ENCODE data around the gene METTL26.
"Not testable (repeated sequence)": the region's sequence is repeated elsewhere in the genome, so short reads cannot be mapped to it uniquely, and the experiment has no call there.

The METTL26 gene

GRCh38 chr16:624526-625070 is 11.5 kb downstream of the METTL26 start:
- DNase-seq = no peak

DNA sequence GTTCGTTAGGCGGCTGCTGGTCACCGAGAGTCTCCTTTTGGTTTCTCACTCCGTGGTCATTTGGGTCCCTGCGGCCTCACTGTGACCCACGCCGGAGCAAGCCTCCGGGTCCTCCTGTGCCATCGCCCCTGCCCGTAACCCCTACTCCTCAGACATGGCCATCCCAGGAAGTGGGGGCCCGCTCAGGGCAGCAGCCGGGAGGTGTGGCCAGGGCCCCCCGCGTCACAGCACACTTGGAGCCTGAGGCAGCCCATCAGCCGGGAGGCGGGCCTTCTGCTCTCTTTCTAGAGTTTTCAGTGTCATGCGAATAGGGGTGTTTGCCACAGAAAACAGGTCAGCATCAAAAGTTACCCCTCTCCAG is 13.2 kb downstream of the METTL26 start:
- DNase-seq = no peak

DNA sequence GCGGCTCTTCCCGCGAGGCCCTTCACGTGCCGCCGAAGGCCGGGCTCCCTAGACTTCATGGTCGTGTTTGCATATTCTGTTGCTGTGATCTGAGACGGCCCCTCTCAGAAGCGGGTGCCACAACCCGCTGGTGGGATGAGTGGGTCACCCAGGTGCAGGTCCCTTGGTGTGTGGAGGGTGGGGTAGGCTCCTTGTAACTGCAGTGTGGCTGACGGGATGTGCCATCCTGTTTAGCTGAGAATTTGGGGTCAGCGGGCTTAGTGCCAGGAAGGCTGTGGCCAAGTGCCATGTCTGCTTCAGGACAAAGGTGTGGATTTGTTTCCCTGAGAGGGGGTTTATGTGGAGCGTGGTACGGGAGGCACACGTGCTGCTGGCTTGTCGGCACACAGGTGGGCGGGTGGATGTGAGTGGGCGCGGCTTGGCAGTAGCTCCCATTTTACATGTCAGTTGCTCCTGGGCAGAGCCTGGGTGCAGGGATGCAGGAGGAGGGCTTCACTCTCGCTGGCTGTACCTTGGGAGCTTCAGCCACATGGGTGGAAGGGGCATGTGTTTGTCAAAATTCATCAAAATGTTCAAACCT is 14.5 kb downstream of the METTL26 start:
- peak; percentile 46 for DNase-seq

- no peak for DNase-seq
Measured at GRCh38 chr16:620700-621525, 15.2 kb downstream of the METTL26 start.

GRCh38 chr16:619476-620100 is 16.5 kb downstream of the METTL26 start:
- DNase-seq = no peak

GRCh38 chr16:617855-618254 is 18.2 kb downstream of the METTL26 start:
- peak; percentile 58 for DNase-seq

DNA sequence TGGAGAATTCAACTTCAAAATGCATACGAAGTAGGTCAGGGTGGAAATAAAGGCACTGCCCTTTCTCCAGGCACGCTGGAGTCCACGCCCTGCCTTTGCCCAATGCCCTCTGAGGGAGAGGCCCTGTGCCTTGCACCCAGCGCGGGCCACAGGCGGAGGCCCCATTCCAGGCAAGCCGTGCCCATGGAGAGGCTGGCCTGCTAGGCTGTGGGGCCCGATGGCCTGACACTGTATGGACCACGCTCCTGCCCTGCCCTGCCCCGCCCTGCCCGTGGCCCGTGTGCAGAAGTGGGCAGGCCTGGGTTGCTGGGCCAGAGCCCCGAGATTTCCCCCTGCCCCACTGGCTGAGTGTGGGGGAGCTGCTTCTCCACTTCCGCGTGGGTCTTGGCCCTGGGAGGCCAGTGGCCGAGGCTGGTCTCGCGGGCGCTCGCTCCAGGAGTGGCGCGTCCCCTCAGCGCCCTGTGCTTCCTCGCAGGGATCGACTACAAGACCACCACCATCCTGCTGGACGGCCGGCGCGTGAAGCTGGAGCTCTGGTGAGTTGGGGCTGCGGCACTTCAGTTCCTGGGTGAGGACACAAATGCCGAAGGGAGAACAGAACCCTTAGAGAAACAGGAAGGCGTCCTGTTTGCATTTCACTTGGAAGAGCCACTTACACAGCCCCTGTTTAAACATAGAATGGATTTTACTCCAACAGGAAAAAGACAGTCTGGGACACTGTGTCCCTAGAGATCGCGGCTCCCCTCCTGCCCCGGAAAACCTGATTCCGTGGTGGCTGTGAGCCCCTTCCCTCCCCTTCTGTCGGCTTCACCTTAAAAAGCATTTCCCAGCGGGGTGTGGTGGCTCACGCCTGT is 19.1 kb downstream of the METTL26 start:
- peak; percentile 80 for DNase-seq

DNA sequence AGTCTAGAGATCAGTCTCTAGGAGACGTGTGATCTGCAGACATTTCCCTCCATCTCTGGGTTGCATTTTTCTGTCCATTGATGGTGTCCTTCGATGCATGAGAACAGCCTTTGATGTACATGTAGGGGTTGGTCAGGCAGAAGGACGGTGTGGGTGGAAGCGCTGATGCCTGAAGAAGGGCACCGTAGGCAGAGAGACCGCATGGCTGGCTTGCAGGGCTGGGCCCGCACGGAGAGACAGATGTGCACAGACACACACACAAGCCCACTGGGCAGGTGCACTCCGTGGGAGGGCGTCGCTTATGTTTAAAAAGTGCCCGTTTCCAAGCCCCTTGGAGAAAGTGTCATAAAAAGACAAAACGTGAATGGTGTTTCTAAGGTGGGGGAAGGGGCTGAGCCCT is 21.0 kb downstream of the METTL26 start:
- no peak for DNase-seq

GRCh38 chr16:610513-611381 is 25.4 kb downstream of the METTL26 start:
- DNase-seq = peak; percentile 24

DNA sequence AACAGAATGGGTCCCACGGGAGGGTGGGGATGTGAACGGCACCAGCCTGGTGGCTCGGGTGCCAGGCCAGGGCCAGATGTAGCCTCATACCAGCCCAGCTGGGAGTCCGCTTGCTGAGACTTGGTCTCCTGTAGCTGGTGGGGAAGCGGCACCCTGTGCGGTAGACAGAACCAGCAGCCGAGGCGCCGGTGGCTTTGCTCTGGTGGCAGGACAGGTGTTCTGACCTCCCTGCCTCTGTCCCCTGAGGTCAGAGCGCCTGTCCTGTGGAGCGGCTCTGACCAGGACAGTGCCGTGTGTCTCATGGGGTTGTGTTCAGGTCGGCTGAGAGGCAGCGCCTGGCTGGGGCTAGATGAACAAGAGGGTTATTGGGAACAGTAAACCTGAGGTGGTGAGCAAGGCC is 26.1 kb downstream of the METTL26 start:
- DNase-seq = no peak

DNA sequence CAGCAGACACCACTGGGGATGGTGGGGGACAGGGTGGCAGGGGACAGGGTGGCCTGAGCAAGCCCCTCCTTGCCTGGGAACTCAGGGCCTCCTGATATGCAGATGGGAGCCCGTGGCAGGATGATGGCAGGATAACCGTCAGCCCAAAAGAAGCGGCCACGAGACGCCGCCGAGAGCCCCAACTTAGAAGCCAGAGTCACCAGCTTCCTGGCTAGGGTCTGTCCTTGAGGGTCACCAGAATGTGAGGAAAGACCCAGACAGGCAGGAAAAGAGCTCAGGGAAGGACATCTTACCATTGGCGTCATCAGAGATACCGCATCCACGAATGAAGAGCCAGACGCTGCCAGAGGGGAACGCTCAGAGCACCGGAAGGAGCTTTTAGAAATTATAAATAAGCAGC is 26.8 kb downstream of the METTL26 start:
- DNase-seq = no peak

DNA sequence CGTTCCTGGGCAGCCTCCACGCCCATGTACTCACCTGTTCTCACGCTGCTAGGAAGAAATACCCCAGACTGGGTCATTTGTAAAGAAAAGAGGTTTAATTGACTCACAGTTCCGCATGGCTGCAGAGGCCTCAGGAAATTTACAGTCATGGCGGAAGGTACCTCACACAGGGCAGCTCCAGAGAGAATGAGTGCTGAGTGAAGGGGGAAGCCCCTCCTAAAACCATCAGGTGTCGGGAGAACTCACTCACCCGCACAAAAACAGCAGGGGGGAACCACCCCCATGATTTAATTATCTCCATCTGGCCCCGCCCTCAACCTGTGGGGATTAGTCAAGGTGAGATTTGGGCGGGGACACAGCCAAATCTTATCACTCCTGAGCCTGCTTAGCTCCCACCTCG is 28.1 kb downstream of the METTL26 start:
- DNase-seq = no peak

DNA sequence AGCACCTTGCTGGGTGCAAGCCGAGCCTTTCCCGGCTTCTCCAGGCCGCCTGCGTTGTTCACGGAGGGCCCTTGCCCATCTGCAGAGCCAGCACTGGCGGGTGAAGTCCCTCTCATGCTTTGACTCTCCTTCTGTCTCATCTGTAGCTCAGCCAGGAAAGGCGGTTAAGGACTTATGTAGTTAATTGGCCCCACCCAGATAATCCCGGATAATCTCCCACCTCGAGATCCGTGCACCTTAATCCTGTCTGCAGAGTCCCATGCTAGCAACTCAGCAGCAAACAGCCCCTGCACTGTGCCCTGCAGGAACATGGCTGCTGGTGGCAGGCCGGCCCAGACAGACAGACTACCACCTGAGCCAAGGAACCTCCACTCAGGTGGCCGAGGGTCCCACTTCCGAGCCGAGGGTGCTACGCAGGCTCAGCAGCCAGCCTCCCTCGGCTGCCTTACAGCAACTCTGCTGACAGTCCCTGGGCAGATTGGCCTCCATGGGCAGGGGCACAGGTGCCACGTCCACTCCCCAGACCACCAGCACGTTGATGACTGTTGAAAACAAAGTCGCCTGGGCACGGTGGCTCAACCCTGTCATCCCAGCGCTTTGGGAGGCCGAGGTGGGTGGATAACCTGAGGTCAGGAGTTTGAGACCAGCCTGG is 29.3 kb downstream of the METTL26 start:
- no peak for DNase-seq

- no peak for DNase-seq
Measured at GRCh38 chr16:603933-604332, 32.2 kb downstream of the METTL26 start.

- DNase-seq = no peak
Measured at GRCh38 chr16:600781-601180, 35.3 kb downstream of the METTL26 start.

GRCh38 chr16:598823-599739 is 37.0 kb downstream of the METTL26 start:
- DNase-seq = no peak

GRCh38 chr16:597655-598054 is 38.5 kb downstream of the METTL26 start:
- DNase-seq = not testable (repeated sequence)

- no peak for DNase-seq
Measured at GRCh38 chr16:596736-597060, 39.4 kb downstream of the METTL26 start.

DNA sequence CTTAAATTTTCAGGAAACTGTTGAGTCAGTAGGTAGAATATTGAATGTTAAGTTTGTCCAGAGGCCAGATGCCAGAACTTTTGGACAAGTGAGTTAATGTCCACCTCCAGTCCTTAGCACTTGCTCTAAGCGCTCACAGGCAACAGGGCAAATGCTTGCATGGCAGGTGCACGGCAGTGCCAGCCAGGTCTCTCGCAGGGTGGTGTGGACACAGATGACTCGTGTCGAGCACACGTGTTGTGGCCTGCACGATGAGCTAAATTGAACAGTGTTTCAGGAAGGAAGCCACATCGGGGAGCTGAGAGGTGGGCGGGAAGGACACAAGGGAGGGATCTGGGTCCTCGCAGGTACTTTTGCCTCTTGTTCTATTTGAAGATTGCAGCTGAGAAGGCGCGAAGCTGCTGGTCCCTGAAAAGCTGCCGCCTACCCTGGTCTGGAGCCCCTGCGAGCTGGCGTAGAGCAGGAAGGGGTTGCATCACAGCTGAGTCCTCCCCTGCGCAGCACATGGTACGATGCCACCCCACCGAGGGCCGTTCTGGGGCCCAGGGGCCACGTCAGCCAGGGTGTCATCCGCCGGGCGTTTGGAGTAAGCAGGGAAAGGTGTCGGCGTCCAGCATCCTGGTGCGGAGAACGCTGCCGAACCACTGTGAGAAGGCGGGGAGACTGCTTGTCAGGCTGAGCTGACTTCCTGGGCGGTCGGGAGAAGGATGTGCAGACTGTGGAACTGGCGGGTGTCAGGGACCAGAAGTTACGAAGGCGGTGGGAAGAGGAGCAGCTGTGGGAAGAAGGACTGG is 40.0 kb downstream of the METTL26 start:
- no peak for DNase-seq

DNA sequence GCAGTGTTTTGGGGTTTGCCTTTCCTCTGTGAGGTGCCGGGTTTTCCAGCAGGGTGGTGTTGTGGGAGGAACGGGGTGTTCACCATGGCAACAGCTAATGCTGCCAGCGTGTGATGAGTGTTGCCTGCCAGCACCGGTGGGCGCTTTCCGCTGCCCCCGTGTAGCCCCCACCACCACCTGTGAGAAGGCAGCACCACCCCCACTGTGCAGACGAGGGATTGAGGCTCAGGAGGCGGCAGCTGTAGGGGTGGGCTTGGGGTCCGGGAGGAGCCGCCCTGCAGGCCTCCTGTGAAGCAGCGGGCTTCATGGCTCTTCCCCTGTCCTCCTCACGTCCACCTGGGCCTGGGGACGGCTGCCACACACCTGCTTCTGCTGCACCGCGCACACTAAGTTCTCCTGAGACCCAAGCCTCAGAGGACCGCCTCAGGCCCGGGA is 41.0 kb downstream of the METTL26 start:
- no peak for DNase-seq
